Measurements from ENCODE around the gene GSTO2. TPM values are rescaled to one million over a fixed set of nuclear protein-coding genes. Genes with fewer than 3 reads are reported as not detected.

GSTO2 gene
- total and polyA plus RNA-seq, 2 of the 13 experiments (the other 11 are each of a cell fraction or from before 2014, with no cell fraction given), result 2.1 to 7.9 TPM

- TF ChIP-seq ZNF414 (CRISPR knock-in tag; IDR thresholded peaks at IDR 0.05), result peak; percentile 45; the same call in 1 of the 2 replicates
- no peak for TF ChIP-seq NKX3-1 (CRISPR knock-in tag; IDR thresholded peaks at IDR 0.05)
- no peak; the same call in 1 of the 2 replicates for TF ChIP-seq ZNF749 (CRISPR knock-in tag; IDR thresholded peaks at IDR 0.05; ENCODE audit: borderline replicate concordance)
- TF ChIP-seq ZNF652 (CRISPR knock-in tag; IDR thresholded peaks at IDR 0.05; ENCODE audit: borderline replicate concordance, low read depth), result peak; percentile 48; the same call in 1 of the 2 replicates
- TF ChIP-seq FOXJ3 (CRISPR knock-in tag; IDR thresholded peaks at IDR 0.05; ENCODE audit: borderline replicate concordance), result peak; percentile 95
- 0 out of 2 replicates have a peak, but pooled peaks have one; percentile 30 for TF ChIP-seq KLF9 (CRISPR knock-in tag; IDR thresholded peaks at IDR 0.05; ENCODE audit: low read depth)
- TF ChIP-seq RBM22 (optimal IDR thresholded peaks at IDR 0.05; ENCODE audit: low read length), result no peak
- TF ChIP-seq FOXP1 (IDR thresholded peaks at IDR 0.05), result 0 out of 2 replicates have a peak, but pooled peaks have one; percentile 71
- peak; percentile 94 for TF ChIP-seq FOXP1 (CRISPR knock-in tag; IDR thresholded peaks at IDR 0.05)
- TF ChIP-seq ZFYVE20 (CRISPR knock-in tag; IDR thresholded peaks at IDR 0.05; ENCODE audit: borderline replicate concordance, low read depth), result no peak
- TF ChIP-seq TARDBP (CRISPR knock-in tag; IDR thresholded peaks at IDR 0.05), result peak; percentile 88
- no peak for TF ChIP-seq AKAP8 (CRISPR knock-in tag; IDR thresholded peaks at IDR 0.05)
- TF ChIP-seq ZNF230 (CRISPR knock-in tag; IDR thresholded peaks at IDR 0.05), result no peak
- peak; percentile 83 for TF ChIP-seq TBX2 (CRISPR knock-in tag; IDR thresholded peaks at IDR 0.05; ENCODE audit: borderline replicate concordance)
- TF ChIP-seq RNF2 (conservative IDR thresholded peaks at IDR 0.05; ENCODE audit: low read depth), result no peak
- no peak for TF ChIP-seq NCOA5 (CRISPR knock-in tag; IDR thresholded peaks at IDR 0.05)
- no peak for TF ChIP-seq MTERF4 (CRISPR knock-in tag; IDR thresholded peaks at IDR 0.05)
- peak; percentile 12; the same call in 1 of the 2 replicates for TF ChIP-seq MAFF (IDR thresholded peaks at IDR 0.05; ENCODE audit: low read depth, low read length)
- no peak for TF ChIP-seq SCMH1 (CRISPR knock-in tag; IDR thresholded peaks at IDR 0.05; ENCODE audit: borderline replicate concordance)
- TF ChIP-seq SIN3A (IDR thresholded peaks at IDR 0.05; ENCODE audit: borderline replicate concordance, low read depth, low read length), result no peak
- no peak for TF ChIP-seq HINFP (CRISPR knock-in tag; IDR thresholded peaks at IDR 0.05; ENCODE audit: low read depth)
- TF ChIP-seq DPF2 (CRISPR knock-in tag; IDR thresholded peaks at IDR 0.05; ENCODE audit: borderline replicate concordance, low read depth), result peak; percentile 96
- no peak for TF ChIP-seq MTF2 (CRISPR knock-in tag; IDR thresholded peaks at IDR 0.05; ENCODE audit: borderline replicate concordance)
- no peak for TF ChIP-seq KDM3A (CRISPR knock-in tag; IDR thresholded peaks at IDR 0.05; ENCODE audit: low read depth)
- TF ChIP-seq ZNF577 (CRISPR knock-in tag; IDR thresholded peaks at IDR 0.05; ENCODE audit: borderline replicate concordance, low read depth), result no peak
- TF ChIP-seq ATRX (CRISPR knock-in tag; IDR thresholded peaks at IDR 0.05; ENCODE audit: borderline replicate concordance), result no peak
- no peak for TF ChIP-seq ZNF7 (CRISPR knock-in tag; IDR thresholded peaks at IDR 0.05)
- no peak for TF ChIP-seq POLR2AphosphoS2 (IDR thresholded peaks at IDR 0.05; ENCODE audit: low read depth, low read length)
- peak; percentile 95 for TF ChIP-seq CREM (IDR thresholded peaks at IDR 0.05)
- no peak for TF ChIP-seq CREM (CRISPR knock-in tag; IDR thresholded peaks at IDR 0.05)
- TF ChIP-seq IRF2 (CRISPR knock-in tag; IDR thresholded peaks at IDR 0.05), result peak; percentile 78
- TF ChIP-seq ZKSCAN8 (CRISPR knock-in tag; IDR thresholded peaks at IDR 0.05; ENCODE audit: borderline replicate concordance), result peak; percentile 67; the same call in 1 of the 2 replicates
- TF ChIP-seq KAT8 (CRISPR knock-in tag; IDR thresholded peaks at IDR 0.05), result peak; percentile 66; the same call in 1 of the 2 replicates
Observed at GRCh38 chr10:104288355-104288754, 19.4 kb downstream of the GSTO2 start (continued).

Measured in HepG2 (cell line).